ENCODE results near the gene CACNG3.

DNA sequence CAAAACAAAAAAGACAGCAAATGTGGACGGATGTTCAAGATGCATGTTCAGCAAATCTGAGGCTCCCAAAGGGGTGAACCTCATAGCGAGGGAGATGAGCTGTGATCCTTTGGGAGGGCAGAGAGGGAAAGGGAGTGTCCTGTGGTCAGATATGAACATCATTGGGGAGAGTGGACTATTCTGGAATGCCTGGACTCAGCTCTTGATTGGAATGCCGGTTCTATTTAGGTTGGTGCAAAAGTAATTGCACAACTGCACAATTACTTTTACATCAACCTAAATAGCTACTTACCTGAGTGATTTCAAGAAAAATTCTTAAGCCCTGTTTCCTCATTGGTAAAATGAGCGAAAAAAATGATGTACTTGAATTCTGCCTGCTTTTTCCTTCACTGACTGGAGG is 89.6 kb downstream of the CACNG3 start:
- TF ChIP-seq, protein P1, sequence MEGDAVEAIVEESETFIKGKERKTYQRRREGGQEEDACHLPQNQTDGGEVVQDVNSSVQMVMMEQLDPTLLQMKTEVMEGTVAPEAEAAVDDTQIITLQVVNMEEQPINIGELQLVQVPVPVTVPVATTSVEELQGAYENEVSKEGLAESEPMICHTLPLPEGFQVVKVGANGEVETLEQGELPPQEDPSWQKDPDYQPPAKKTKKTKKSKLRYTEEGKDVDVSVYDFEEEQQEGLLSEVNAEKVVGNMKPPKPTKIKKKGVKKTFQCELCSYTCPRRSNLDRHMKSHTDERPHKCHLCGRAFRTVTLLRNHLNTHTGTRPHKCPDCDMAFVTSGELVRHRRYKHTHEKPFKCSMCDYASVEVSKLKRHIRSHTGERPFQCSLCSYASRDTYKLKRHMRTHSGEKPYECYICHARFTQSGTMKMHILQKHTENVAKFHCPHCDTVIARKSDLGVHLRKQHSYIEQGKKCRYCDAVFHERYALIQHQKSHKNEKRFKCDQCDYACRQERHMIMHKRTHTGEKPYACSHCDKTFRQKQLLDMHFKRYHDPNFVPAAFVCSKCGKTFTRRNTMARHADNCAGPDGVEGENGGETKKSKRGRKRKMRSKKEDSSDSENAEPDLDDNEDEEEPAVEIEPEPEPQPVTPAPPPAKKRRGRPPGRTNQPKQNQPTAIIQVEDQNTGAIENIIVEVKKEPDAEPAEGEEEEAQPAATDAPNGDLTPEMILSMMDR (IDR thresholded peaks at IDR 0.05) = no peak
- no peak for TF ChIP-seq POLR2AphosphoS5 (IDR thresholded peaks at IDR 0.05)
- no peak for TF ChIP-seq POLR2A (IDR thresholded peaks at IDR 0.05)

Measured in transverse colon (tissue), 4 donors.